Measurements from ENCODE around the gene TYMS.

TYMS gene

DNA sequence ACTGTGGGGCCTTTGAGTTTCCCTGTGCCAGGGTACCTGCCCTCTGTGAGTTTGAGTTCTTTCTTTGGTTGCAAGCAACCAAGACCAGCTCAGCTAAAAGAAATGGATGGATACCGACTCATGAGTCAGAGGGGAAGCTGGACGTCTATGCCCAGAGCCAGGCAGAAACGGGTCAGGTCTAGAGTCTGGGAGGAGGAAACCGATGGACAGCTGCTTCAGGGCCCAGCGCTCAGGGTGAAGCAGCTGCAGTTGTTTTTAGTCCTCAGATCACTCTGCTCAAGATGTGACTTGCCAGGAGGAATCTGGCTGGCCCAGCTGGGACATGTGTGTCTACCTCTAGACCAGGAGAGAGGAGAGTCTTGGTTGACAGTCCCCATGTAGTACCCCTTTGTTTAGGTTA lies 10.1 kb upstream of the TYMS start:
- no peak for DNase-seq

DNA sequence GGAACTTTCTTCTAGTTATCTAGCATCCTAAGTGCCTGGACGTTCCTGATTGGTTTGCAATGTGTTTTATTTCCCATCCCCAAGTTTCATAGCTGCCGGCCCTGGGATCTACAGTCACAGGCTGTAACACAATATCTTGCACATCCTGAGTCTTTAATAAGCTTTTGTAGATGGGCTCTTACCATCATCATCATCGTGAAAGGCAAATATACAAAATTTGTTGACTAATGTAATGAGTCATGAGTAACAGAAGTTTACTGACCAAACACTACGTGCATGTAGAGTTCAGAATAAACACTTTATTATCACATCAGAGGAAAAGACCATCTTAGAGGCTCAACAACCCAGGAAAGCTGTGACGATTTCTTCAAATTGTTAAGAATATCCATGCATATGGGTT lies 8.1 kb upstream of the TYMS start:
- DNase-seq = no peak

DNA sequence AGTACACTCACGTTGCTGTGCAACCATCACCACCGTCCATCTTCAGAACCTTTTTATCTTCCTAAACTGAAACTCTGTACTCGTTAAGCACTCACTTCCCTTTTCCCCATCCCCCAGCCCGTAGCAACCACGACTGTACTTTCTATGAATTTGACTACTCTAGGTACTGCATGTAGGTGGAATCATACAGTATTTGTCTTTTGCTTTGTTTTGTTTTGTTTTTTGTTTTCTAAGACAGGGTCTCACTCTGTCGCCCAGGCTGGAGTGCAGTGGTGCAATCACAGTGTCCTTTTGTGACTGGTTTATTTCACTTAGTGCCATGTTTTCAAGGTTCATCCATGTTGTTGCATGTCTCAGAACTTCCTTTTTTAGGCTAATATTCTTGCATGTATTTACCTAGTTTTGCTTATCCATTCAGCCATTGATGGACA lies 7.0 kb upstream of the TYMS start:
- peak in 1 of 2 donors; percentile 80 for DNase-seq

DNA sequence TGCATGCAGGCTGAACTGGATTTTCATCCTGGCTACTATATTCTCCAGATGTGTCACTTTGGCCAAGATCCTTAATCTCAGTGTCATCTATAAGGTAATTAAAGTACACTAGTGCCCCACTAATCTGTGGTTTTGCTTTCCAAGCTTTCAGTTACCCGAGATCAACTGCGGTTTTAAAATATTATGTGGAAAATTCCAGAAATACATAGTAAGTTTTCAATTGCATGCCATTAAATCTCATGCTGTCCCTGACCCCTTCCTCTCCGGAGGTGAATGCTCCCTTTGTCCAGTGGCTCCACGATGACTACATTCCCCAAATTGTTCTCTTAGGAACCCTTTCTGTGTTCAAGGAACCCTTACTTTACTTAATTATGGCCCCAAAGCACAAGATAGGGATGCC lies 5.3 kb upstream of the TYMS start:
- DNase-seq = no peak

DNA sequence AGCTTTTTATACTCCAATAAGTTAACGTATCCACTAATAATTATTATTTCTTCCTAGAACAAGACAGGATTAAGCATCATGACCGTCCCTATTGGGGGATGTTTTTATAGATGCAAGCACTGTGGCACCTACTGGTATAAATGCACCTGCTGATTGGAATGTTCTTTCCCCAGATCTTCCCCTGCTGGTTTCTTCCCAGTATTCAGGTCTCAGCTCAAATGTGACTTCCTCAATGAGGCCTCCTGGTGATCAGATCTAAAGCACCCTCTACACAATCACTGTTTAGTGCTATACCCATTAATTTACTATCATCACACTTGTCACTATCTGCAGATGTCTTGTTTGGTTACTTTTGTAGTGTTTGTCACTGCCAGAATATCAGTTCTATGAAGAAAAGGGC lies 3.9 kb upstream of the TYMS start:
- no peak for DNase-seq

DNA sequence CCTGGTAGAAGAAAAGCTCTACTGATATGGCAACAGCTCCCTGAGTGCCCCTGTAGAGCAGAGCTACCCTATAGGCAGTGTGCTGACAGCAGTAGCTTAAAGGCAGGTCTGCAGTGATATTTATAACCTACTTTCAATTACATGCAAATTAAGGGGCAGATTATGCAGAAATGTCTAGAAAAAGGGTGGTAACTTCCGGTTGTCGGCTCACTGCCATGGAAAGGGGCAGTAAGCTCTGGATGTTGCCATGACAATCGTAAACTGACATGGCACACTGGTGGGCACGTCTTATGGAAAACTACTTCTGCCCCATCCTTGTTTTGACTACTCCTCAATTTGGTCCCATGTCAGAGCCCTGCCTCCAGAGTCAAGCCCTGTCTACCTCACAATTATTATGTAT lies 2.9 kb upstream of the TYMS start:
- DNase-seq = no peak

DNA sequence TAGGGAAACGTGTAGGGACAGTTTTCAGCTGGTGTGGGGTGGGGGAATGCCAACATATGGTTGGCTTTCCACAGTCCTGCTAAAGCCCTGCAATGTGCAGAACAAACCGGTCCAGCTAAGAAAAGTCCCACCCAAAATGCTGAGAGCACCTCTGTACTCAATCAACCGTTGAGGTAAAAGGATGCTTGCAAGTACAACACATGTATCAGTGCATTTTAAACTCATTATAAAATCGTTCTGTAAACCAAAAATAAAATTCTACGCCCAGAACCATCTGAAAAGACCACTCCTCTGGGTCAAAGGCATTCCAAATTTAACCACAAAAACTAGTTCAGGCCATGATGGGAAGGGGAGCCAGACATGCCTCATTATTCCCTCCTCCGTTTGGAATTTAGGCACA lies 2.0 kb upstream of the TYMS start:
- DNase-seq = no peak

DNA sequence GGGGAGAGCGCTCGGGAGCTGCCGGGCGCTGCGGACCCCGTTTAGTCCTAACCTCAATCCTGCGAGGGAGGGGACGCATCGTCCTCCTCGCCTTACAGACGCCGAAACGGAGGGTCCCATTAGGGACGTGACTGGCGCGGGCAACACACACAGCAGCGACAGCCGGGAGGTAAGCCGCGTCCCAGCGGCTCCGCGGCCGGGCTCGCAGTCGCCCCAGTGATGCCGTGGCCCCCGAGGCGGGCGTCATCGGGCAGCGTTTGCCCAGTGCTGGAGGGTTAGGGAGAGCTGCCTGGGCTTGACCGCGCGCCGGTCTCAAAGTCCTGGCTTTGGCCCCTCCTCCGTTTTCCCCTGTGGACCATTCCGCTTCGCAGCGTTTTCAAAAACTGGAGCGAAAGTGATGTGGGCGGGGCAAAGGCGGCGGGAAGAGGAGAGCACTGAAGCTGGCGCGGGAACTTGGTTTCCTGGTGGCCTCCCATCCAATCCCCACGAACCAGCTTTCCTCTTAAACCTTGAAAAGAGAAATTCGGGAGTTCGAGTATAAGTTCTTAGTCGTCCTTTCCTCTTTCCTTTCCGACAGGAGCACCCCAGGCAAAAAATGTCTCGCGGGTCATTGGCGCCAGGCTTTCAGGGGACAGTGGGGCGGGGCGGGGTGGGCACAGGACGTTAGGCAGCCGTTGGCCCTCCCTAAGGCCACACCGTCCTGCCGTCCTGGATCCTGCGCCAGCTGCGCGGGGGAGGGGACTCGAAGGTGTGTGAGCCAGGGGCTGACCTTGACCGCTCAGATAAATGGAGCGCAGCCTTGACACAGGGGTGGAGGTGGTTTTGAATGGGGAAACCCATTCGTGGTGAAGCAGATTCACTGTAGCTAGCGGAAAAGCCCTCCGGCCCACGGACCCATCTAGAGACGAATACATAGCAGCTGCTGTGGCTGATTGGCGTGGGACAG lies 821 bp downstream of the TYMS start:
- DNase-seq = peak; percentile 41 to 55

DNA sequence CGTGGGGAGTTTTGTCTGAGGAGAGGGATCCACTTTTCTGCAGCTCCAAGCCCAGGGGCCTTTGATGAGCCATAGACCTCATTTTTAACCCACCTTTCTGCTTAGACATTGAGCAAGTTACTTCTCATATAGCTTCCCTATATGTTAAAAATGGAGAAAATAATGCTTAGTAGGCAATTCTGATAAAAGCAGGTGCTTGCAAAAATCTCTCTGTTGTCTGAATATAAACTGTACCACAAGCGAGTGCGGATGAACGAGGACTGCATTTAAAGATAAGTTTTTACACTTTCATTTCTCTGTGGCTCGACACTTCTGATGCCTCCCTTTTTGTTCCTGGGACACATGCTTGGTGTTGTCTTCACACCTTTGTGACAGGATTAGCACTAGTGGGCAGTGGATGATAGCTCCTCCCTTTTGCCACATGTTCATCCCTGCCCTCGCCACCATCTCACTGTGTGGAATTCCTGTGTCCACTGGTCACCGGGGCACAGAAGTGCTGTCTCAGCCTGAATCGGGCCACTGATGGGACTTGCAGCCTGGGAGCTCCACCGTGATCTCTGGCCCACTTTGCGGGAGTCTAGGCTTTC lies 1.6 kb downstream of the TYMS start:
- no peak for DNase-seq

DNA sequence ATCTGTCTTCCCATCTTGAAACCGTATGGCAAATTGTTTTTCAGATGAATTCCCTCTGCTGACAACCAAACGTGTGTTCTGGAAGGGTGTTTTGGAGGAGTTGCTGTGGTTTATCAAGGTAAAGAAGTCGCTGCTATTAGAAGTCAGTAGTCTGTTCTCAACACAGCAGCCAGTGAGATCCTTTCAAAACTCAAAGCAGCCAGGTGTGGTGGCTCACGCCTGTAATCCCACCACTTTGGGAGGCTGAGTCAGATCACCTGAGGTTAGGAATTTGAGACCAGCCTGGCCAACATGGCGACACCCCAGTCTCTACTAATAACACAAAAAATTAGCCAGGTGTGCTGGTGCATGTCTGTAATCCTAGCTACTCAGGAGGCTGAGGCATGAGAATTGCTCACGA lies 2.1 kb downstream of the TYMS start:
- no peak for DNase-seq

DNA sequence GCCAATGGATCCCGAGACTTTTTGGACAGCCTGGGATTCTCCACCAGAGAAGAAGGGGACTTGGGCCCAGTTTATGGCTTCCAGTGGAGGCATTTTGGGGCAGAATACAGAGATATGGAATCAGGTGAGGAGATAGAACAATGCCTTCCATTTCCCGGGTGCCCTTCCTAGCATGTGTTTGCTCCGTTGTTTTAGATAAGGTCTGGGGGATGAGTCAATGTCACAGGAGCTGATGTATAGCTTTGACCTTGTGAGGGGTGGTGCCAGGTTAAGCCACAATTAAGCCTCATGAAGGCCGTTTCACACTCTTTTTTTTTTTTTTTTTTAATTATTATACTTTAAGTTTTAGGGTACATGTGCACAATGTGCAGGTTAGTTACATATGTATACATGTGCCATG lies 4.7 kb downstream of the TYMS start:
- no peak for DNase-seq

DNA sequence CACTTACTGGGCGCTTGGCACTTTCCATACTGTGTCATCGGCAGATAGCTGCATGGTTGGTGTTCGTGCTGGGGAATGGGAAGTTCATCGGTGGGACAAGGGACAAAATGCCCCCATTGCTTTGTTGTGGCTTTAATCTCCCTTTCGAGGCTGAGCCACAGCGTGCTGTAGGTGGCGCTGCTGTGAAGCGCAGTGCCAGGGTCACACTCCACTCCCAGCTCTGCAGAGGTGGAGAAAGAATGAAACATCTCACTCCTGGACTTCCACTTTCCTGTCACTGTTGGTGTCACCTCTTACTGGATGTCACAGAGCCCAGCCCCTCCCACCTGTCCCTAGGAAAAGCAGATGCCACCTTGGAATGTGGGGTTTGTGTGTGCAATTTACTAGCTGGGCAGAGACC lies 8.7 kb downstream of the TYMS start:
- no peak for DNase-seq

DNA sequence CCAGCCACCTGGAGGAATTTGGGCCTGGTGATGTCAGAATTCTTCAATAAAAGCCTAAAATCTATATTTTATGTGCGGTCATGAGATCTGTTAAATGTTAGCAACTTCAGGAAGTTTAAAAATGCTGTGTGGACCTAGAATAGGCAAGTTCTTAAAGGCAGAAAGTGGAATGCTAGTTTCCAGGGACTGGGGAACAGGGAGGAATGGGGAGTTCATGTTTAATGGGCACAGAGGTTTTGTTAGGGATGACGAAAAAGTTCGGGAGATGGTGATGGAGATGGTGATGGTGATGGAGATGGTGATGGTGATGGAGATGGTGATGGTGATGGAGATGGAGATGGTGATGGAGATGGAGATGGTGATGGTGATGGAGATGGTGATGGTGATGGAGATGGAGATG lies 9.2 kb downstream of the TYMS start:
- DNase-seq = no peak

DNA sequence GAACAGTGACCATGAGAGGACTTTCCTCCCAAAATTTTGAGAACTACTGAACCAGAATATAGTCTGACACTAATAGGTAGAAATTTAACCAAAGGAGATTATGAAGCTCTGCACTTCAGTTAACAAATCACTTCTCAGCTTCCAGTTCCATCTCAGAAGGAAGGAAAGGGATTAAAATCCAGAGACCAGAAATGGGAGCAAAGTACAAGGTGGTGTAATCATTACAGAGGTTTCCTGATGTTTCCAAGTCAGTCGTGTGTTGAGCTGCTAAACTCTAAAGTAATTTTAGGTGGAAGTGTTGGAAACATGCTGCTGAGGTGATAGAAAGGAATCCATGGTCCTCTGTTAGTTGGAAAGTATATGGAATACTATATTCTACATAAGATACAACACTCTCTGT lies 10.8 kb downstream of the TYMS start:
- no peak for DNase-seq

DNA sequence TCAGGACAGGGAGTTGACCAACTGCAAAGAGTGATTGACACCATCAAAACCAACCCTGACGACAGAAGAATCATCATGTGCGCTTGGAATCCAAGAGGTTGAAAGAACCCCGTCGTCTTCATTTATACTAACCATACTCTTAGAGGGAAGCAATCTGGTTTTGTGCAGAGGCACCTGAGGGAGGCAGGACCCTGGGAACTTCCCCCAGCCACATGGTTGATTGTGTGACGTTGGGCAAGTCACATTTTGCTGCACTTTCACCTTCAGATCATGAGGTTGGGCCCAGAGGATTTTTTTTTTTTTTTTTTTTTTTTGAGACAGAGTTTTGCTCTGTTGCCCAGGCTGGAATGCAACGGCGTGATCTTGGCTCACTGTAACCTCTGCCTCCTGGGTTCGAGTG lies 11.6 kb downstream of the TYMS start:
- DNase-seq = no peak

DNA sequence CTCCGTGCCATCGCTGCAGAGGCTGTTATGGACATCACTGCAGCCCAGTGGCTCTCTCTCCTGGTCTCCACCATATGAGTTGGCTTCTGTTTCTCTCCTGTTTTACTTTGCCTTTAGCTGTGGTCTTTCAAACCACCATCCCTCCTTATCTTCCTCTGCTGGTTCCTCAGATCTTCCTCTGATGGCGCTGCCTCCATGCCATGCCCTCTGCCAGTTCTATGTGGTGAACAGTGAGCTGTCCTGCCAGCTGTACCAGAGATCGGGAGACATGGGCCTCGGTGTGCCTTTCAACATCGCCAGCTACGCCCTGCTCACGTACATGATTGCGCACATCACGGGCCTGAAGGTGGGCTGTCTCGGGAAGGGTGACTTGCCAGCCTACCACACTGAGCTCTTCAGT lies 13.1 kb downstream of the TYMS start:
- no peak for DNase-seq

DNA sequence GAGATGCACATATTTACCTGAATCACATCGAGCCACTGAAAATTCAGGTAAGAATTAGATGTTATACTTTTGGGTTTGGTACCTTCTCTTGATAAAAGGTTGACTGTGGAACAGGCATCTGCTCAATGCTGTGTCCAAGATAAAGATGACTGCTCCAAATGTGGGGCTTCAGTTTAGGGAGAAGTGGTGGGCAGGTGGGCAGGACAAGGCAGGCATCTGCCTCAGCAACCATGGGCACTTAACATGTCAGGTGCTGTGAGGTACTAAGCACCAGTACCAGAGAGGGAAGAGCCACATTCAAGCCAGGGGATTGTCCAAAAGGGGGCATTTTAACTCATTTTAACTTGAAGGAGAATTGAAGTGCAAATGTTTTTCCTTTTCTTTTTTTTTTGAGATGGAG lies 14.0 kb downstream of the TYMS start:
- no peak for DNase-seq

DNA sequence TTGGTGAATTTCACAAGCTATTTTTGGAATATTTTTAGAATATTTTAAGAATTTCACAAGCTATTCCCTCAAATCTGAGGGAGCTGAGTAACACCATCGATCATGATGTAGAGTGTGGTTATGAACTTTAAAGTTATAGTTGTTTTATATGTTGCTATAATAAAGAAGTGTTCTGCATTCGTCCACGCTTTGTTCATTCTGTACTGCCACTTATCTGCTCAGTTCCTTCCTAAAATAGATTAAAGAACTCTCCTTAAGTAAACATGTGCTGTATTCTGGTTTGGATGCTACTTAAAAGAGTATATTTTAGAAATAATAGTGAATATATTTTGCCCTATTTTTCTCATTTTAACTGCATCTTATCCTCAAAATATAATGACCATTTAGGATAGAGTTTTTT lies 15.9 kb downstream of the TYMS start:
- no peak for DNase-seq

DNA sequence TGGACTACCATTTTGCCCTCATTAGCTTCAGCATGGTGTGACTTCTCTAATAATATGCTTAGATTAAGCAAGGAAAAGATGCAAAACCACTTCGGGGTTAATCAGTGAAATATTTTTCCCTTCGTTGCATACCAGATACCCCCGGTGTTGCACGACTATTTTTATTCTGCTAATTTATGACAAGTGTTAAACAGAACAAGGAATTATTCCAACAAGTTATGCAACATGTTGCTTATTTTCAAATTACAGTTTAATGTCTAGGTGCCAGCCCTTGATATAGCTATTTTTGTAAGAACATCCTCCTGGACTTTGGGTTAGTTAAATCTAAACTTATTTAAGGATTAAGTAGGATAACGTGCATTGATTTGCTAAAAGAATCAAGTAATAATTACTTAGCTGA lies 16.3 kb downstream of the TYMS start:
- DNase-seq = no peak

DNA sequence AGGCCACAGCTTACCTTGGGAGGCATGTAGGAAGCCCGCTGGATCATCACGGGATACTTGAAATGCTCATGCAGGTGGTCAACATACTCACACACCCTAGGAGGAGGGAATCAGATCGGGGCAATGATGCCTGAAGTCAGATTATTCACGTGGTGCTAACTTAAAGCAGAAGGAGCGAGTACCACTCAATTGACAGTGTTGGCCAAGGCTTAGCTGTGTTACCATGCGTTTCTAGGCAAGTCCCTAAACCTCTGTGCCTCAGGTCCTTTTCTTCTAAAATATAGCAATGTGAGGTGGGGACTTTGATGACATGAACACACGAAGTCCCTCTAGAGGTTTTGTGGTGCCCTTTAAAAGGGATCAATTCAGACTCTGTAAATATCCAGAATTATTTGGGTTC lies 17.9 kb downstream of the TYMS start:
- DNase-seq = no peak

DNA sequence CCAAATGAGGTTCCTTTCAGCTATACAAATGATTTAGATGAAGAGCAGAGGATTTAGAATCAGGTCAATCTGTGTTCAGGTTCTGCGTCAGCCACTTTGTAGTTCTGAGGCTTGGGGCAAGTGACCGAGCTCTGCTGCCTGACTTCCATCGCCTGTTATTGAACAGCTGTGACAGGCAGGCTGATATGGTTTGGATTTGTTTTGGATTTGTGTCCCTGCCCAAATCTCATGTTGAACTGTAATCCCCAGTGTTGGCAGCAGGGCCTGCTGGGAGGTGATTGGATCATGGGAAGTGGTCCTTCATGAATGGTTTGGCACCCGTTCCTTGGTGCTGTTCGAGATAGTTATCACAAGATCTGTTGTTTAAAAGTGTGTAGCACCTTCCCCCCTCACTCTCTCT lies 18.6 kb downstream of the TYMS start:
- no peak for DNase-seq

DNA sequence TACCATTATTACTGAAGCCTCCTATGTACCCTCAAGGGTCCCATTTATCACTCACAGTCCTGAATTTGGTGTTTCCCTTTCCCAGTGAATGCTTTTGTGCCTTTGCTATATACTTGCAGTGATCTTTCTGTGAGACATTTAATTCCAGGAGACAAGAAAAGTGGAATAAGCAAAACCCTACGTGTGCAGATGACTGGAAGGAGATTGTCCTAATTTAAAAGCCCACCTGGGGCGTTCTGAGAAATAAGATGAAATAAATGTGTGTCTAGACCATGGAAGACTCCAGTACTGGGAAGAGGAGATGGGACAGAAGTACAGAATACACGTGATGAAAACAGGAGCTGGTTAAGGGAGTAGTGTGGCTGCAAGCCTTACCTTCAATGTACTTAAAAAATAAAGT lies 19.3 kb downstream of the TYMS start:
- no peak for DNase-seq

DNA sequence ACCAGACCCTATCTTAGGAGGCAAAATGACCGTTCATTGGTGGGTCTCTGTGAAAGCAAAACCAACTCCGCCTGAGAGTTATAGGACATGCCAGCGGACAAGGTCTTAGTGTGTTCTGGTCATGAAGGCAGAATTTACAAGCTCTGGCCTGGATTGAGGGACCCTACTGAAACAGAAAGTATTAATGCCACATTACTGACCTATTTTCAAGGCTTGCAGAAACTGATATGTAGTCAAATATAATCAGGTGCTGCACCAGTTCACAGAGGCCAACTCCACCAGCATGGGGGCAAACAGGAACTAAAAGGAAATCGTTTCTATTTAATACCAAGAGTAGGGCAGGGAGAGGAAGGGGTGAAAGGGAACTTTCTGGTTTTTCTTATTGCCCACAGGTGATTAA lies 19.7 kb downstream of the TYMS start:
- DNase-seq = no peak

DNA sequence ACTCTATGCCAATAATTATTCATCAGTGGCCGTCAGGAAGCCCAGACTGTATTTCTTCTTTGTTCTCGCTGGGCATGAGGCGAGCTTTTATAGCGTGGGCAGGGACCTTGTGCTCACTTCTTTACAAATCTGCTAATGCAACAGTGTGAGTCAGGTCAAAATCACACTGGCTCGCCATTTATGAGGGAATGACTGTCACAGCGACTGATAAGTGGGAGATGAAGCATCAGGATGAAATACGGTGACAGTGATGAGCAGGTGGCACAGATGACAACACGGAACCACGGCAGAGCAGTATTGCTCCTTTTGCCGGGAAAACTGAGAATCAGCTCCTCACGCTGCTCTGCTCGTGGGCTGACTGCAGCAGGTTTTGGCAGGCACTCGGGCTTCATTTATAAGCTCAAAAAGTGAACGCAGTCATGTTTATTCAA lies 20.5 kb downstream of the TYMS start:
- no peak for DNase-seq
